ENCODE results near the gene PLAAT1. TPM values are rescaled to one million over a fixed set of nuclear protein-coding genes. Genes with fewer than 3 reads are reported as not detected.

PLAAT1 gene
- total RNA-seq, 4 donors from 2014 or later = 0.54 to 2.7 TPM; not detected in 2

GRCh38 chr3:193225302-193226125 is 15.5 kb upstream of the PLAAT1 start:
- Histone ChIP-seq H3K4me1 (no peaks in the 10 kb centered on the region), H3K36me3 (no peaks in the 10 kb centered on the region), H3K4me3 (no peak overlapping the region), H3K9me3 (no peaks in the 10 kb centered on the region), H3K27ac (no peak overlapping the region), H3K27me3 (no peaks in the 10 kb centered on the region)
- 86 to 90% methylated on average over 5 to 6 of the region's 6 CpGs for WGBS, 2 donors (ENCODE audit: low coverage in 1 of 2)
- no peak for TF ChIP-seq EP300 (IDR thresholded peaks at IDR 0.05)
- ATAC-seq = no peak

GRCh38 chr3:193228206-193228605 is 12.8 kb upstream of the PLAAT1 start:
- H3K36me3 ChIP-seq = no peaks in the 10 kb centered on the region
- 86% methylated on average over 5 of the region's 6 CpGs; no CpG with 5 or more reads in 1 of the 2 donors for WGBS, 2 donors (ENCODE audit: low coverage in 1 of 2)
- H3K9me3 ChIP-seq = no peaks in the 10 kb centered on the region
- ATAC-seq = no peak
- H3K4me1 ChIP-seq = no peaks in the 10 kb centered on the region
- no peak overlapping the region for H3K4me3 ChIP-seq
- no peaks in the 10 kb centered on the region for H3K27me3 ChIP-seq
- no peak overlapping the region for H3K27ac ChIP-seq
- TF ChIP-seq EP300 (IDR thresholded peaks at IDR 0.05) (no peak), CTCF (IDR thresholded peaks at IDR 0.05) (no peak), POLR2AphosphoS5 (IDR thresholded peaks at IDR 0.05) (no peak), POLR2A (IDR thresholded peaks at IDR 0.05) (no peak)

GRCh38 chr3:193229851-193230420 is 11.1 kb upstream of the PLAAT1 start:
- ATAC-seq = no peak
- H3K4me3 ChIP-seq = no peak overlapping the region
- H3K9me3 ChIP-seq = no peaks in the 10 kb centered on the region
- no peak overlapping the region for H3K27ac ChIP-seq
- H3K36me3 ChIP-seq = no peaks in the 10 kb centered on the region
- H3K27me3 ChIP-seq = no peaks in the 10 kb centered on the region
- H3K4me1 ChIP-seq = no peaks in the 10 kb centered on the region
- WGBS, 2 donors (ENCODE audit: low coverage in 1 of 2) = 76 to 93% methylated on average over 2 to 3 of the region's 4 CpGs
- no peak for TF ChIP-seq POLR2AphosphoS5 (IDR thresholded peaks at IDR 0.05)
- TF ChIP-seq CTCF (IDR thresholded peaks at IDR 0.05) = no peak
- TF ChIP-seq EP300 (IDR thresholded peaks at IDR 0.05) = no peak
- TF ChIP-seq POLR2A (IDR thresholded peaks at IDR 0.05) = no peak

GRCh38 chr3:193230610-193231009 is 10.4 kb upstream of the PLAAT1 start:
- TF ChIP-seq POLR2AphosphoS5 (IDR thresholded peaks at IDR 0.05) (no peak), EP300 (IDR thresholded peaks at IDR 0.05) (no peak), CTCF (IDR thresholded peaks at IDR 0.05) (no peak), POLR2A (IDR thresholded peaks at IDR 0.05) (no peak)
- no peaks in the 10 kb centered on the region for H3K4me1 ChIP-seq
- no peaks in the 10 kb centered on the region for H3K27me3 ChIP-seq
- H3K4me3 ChIP-seq = no peak overlapping the region
- ATAC-seq = no peak
- WGBS, 2 donors (ENCODE audit: low coverage in 1 of 2) = 70 to 78% methylated on average over 4 of the region's 4 CpGs
- no peaks in the 10 kb centered on the region for H3K9me3 ChIP-seq
- H3K27ac ChIP-seq = no peak overlapping the region
- no peaks in the 10 kb centered on the region for H3K36me3 ChIP-seq

GRCh38 chr3:193231201-193231600 is 9.8 kb upstream of the PLAAT1 start:
- Histone ChIP-seq H3K36me3 (no peaks in the 10 kb centered on the region), H3K27ac (no peak overlapping the region), H3K9me3 (no peaks in the 10 kb centered on the region), H3K27me3 (no peaks in the 10 kb centered on the region), H3K4me3 (no peak overlapping the region), H3K4me1 (no peaks in the 10 kb centered on the region)
- WGBS, 2 donors (ENCODE audit: low coverage in 1 of 2) = 70 to 76% methylated on average over 3 to 6 of the region's 6 CpGs
- no peak for ATAC-seq
- no peak for TF ChIP-seq EP300 (IDR thresholded peaks at IDR 0.05)
- no peak for TF ChIP-seq CTCF (IDR thresholded peaks at IDR 0.05)
- TF ChIP-seq POLR2A (IDR thresholded peaks at IDR 0.05) = no peak
- TF ChIP-seq POLR2AphosphoS5 (IDR thresholded peaks at IDR 0.05) = no peak
